SJCRH30 (cell line): ENCODE data around the gene GNAI2. TPM values are rescaled to one million over a fixed set of nuclear protein-coding genes. Genes with fewer than 3 reads are reported as not detected.

Source experiments
- DNase-seq, 2 experiments: peaks; one replicate each; pipeline ENCODE4 v3.0.0-alpha.2; 2015 to 2020
- H3K27ac ChIP-seq: fragments of 250-450 bp; sonication (Bioruptor Pico); 2 replicates; pipeline ENCODE4 v1.5.1; 2020; ENCODE audit warnings: mild to moderate bottlenecking, moderate library complexity
- H3K27me3 ChIP-seq: fragments of 250-450 bp; sonication (Bioruptor Pico); 2 replicates; pipeline ENCODE4 v1.5.1; 2020; ENCODE audit warnings: mild to moderate bottlenecking, moderate library complexity
- H3K36me3 ChIP-seq: fragments of 250-450 bp; sonication (Bioruptor Pico); 2 replicates; pipeline ENCODE4 v1.5.1; 2020; ENCODE audit warnings: mild to moderate bottlenecking, moderate library complexity
- H3K4me1 ChIP-seq: fragments of 250-450 bp; sonication (Bioruptor Pico); 2 replicates; pipeline ENCODE4 v1.5.1; 2020; ENCODE audit warnings: mild to moderate bottlenecking, moderate library complexity
- H3K4me3 ChIP-seq: fragments of 250-450 bp; sonication (Bioruptor Pico); 2 replicates; pipeline ENCODE4 v1.5.1; 2020; ENCODE audit warnings: mild to moderate bottlenecking, moderate library complexity
- H3K9me3 ChIP-seq: fragments of 250-450 bp; sonication (Bioruptor Pico); replicated peaks from 2 replicates; pipeline ENCODE4 v1.5.1; 2020; ENCODE audit warnings: mild to moderate bottlenecking, moderate library complexity
- total RNA-seq: library from RNA; depleted of rRNA; stranded (reverse); fragments of >200 nt; shearing (Covaris generic); gene quantifications from 2 replicates; pipeline ENCODE4 v1.2.3, GENCODE V29; 2014; rRNA removed

GNAI2 gene
- total RNA-seq = 63.8 and 64.7 TPM in 2 replicates

GRCh38 chr3:50235716-50236483, at the start of gene GNAI2:
Gene GNAI2, plus strand, starts transcription at chr3:50236204. Its CDS starts 132 bp downstream, at chr3:50236336.
- Histone ChIP-seq H3K36me3 (no peaks in the 10 kb centered on the region), H3K4me3 (peak within 1 kb of the TSS; percentile 63), H3K4me1 (peaks cover 4% of the 10 kb centered on the region; the same call in 1 of the 2 replicates), H3K9me3 (no peaks in the 10 kb centered on the region), H3K27ac (no peak within 1 kb of the TSS; the same call in 1 of the 2 replicates), H3K27me3 (no peaks in the 10 kb centered on the region)
- peak; percentile 98 for DNase-seq

DNA sequence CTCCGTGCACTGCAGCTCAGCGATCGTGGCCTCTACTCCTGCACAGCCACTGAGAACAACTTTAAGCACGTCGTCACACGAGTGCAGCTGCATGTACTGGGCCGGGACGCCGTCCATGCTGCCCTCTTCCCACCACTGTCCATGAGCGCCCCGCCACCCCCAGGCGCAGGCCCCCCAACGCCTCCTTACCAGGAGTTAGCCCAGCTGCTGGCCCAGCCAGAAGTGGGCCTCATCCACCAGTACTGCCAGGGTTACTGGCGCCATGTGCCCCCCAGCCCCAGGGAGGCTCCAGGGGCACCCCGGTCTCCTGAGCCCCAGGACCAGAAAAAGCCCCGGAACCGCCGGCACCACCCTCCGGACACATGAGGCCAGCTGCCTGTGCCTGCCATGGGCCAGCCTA, 48.3 kb upstream of the GNAI2 start:
- no peaks in the 10 kb centered on the region for H3K4me1 ChIP-seq
- H3K27me3 ChIP-seq = no peaks in the 10 kb centered on the region
- no peaks in the 10 kb centered on the region for H3K9me3 ChIP-seq
- H3K4me3 ChIP-seq = no peak overlapping the region
- H3K27ac ChIP-seq = no peak overlapping the region
- no peaks in the 10 kb centered on the region for H3K36me3 ChIP-seq
- no peak for DNase-seq

DNA sequence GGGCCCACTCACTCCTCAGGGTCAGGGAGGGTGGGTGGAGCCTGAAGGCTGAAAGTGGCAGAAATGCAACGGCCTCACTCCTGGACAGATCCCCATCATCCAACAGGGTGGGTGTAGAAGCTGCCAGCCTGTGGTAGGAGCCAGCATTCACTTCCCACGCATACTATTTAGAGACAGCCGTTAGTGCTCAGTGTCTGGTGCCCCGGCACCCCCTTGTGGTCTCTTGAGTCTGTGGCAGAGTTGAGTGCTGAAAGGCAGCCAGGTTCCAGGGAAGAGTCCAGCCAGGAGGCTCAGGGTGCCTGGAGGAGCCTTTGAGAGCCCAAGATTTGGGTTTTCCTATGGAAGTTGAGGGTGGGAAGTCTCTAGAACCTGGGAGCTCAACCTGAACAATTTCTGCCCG, 46.7 kb upstream of the GNAI2 start:
- Histone ChIP-seq H3K4me3 (no peak overlapping the region), H3K4me1 (no peaks in the 10 kb centered on the region), H3K27me3 (no peaks in the 10 kb centered on the region), H3K9me3 (no peaks in the 10 kb centered on the region), H3K27ac (no peak overlapping the region), H3K36me3 (no peaks in the 10 kb centered on the region)
- peak; percentile 73 to 85 for DNase-seq

DNA sequence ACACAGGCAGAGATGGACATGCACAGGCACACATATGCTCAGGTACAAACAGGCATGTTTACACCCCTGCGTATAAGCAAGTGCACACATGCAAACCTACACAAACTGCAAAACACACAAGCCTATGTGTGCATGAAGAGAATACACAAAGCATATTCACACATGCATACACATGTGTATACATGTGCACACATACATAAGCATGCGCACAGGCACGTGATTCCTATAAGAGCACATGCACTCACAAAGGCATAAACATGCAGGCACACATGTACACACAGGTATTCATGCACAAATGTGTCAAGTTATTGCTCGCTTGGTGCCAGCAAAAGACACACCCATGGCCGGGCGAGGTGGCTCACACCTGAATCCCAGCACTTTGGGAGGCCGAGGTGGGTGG, 46.0 kb upstream of the GNAI2 start:
- H3K4me1 ChIP-seq = peaks cover 4% of the 10 kb centered on the region; the same call in 1 of the 2 replicates
- no peaks in the 10 kb centered on the region for H3K36me3 ChIP-seq
- H3K27me3 ChIP-seq = no peaks in the 10 kb centered on the region
- no peaks in the 10 kb centered on the region for H3K9me3 ChIP-seq
- no peak overlapping the region for H3K27ac ChIP-seq
- DNase-seq = no peak
- no peak overlapping the region for H3K4me3 ChIP-seq

- no peak within 1 kb of the TSS for H3K4me3 ChIP-seq
- no peaks in the 10 kb centered on the region for H3K9me3 ChIP-seq
- no peak within 1 kb of the TSS for H3K27ac ChIP-seq
- no peaks in the 10 kb centered on the region for H3K27me3 ChIP-seq
- DNase-seq = no peak
- peaks cover 4% of the 10 kb centered on the region; the same call in 1 of the 2 replicates for H3K4me1 ChIP-seq
- H3K36me3 ChIP-seq = no peaks in the 10 kb centered on the region
Observed at GRCh38 chr3:50190936-50191660, 44.9 kb upstream of the GNAI2 start, which contains the start of gene GNAT1. Gene GNAT1, plus strand, starts transcription at chr3:50191610. Its CDS starts 116 bp downstream, at chr3:50191726.

DNA sequence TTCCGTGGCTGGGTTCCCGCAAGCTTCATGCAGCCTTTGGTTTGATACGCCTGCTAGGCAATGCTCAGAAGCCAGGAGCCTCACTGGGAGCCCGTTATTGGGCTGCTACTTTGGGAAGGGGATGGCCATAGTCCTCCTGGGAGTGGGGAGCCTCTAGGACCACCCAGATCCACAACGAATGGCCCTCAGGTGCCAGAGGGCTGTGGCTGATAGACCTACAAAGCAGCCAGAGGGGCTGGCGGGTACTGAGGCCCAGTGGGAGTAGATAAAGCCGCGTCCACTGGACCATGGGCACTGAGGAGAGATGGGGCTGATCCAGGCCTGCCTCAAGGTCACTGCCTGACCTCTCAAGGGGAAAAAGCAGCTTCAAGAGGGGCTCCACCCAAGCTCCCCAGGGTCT, 43.9 kb upstream of the GNAI2 start:
- Histone ChIP-seq H3K4me3 (no peak overlapping the region), H3K27ac (no peak overlapping the region), H3K27me3 (no peaks in the 10 kb centered on the region), H3K36me3 (no peaks in the 10 kb centered on the region), H3K4me1 (peaks cover 4% of the 10 kb centered on the region; the same call in 1 of the 2 replicates), H3K9me3 (no peaks in the 10 kb centered on the region)
- DNase-seq = no peak

DNA sequence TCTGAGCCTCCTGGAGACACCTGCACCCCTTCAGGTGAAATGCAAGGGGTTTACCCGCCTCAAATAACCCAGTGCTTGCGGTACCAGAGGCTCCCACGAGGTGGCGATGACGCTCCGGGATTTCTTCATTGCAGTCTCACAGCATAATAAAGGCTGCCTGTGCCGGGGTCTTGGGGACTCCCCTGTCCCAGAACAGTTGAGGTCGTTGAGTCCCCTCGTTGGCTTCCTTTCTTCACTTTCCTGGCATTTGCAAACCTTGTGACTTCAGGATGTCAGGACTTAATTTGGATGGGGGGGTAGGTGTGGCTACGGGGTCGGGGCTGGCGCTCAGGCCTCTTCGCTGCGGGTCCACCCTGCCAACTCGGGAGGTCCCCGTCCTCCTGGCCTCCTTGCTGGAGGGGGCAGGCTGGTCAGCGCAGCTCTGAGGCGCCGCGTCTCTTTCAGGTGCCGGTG, 43.3 kb upstream of the GNAI2 start:
- peak; percentile 58 to 78 for DNase-seq
- no peaks in the 10 kb centered on the region for H3K27me3 ChIP-seq

GRCh38 chr3:50193286-50193685, 42.7 kb upstream of the GNAI2 start:
- H3K4me3 ChIP-seq = no peak overlapping the region
- no peaks in the 10 kb centered on the region for H3K9me3 ChIP-seq
- DNase-seq = no peak
- peaks cover 4% of the 10 kb centered on the region; the same call in 1 of the 2 replicates for H3K4me1 ChIP-seq
- no peak overlapping the region for H3K27ac ChIP-seq
- no peaks in the 10 kb centered on the region for H3K36me3 ChIP-seq
- H3K27me3 ChIP-seq = no peaks in the 10 kb centered on the region

More for the DNA sequence above, 43.3 kb upstream of the GNAI2 start:
- no peak overlapping the region for H3K27ac ChIP-seq
- H3K4me3 ChIP-seq = no peak overlapping the region
- no peaks in the 10 kb centered on the region for H3K36me3 ChIP-seq
- no peaks in the 10 kb centered on the region for H3K9me3 ChIP-seq
- peaks cover 4% of the 10 kb centered on the region; the same call in 1 of the 2 replicates for H3K4me1 ChIP-seq

DNA sequence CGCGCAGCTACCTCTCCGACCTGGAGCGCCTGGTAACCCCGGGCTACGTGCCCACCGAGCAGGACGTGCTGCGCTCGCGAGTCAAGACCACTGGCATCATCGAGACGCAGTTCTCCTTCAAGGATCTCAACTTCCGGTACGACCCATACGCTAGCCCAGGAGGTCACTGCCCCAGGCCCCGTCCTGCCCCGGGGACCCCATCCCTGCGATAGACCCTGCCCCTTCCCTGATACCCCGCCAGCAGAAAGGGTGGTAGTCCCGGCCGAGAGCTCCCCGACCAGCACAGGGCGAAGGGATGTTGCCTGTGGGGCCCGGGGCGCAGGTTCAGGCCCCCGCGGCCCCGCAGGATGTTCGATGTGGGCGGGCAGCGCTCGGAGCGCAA, 42.3 kb upstream of the GNAI2 start:
- peaks cover 4% of the 10 kb centered on the region; the same call in 1 of the 2 replicates for H3K4me1 ChIP-seq
- H3K27me3 ChIP-seq = no peaks in the 10 kb centered on the region
- H3K27ac ChIP-seq = no peak overlapping the region
- DNase-seq = no peak
- H3K4me3 ChIP-seq = no peak overlapping the region
- no peaks in the 10 kb centered on the region for H3K36me3 ChIP-seq
- H3K9me3 ChIP-seq = no peaks in the 10 kb centered on the region

DNA sequence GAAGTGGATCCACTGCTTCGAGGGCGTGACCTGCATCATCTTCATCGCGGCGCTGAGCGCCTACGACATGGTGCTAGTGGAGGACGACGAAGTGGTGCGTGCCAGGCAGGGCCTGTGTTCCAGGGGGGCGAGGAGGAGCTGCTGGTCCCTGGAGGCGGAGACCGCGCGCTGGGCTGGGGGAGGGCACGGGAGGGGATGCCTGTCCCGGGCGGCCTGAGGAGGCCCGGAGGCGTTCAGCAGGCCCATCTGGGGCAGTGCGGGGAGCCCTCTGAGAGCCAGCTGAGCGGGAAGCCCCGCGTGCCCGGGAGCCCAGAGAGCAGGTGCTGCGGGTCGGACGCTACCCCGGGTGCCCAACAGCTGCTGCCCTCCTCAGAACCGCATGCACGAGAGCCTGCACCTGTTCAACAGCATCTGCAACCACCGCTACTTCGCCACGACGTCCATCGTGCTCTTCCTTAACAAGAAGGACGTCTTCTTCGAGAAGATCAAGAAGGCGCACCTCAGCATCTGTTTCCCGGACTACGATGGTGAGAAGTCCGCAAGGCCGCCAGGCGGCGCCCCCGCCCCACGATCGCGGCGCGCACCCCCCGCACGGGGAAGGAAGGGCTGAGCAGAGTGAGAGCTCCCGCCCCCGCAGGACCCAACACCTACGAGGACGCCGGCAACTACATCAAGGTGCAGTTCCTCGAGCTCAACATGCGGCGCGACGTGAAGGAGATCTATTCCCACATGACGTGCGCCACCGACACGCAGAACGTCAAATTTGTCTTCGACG, 41.7 kb upstream of the GNAI2 start:
- H3K9me3 ChIP-seq = no peaks in the 10 kb centered on the region
- no peaks in the 10 kb centered on the region for H3K36me3 ChIP-seq
- DNase-seq = peak; percentile 47 to 57
- H3K4me3 ChIP-seq = no peak overlapping the region
- peaks cover 4% of the 10 kb centered on the region; the same call in 1 of the 2 replicates for H3K4me1 ChIP-seq
- H3K27me3 ChIP-seq = no peaks in the 10 kb centered on the region
- no peak overlapping the region for H3K27ac ChIP-seq

DNA sequence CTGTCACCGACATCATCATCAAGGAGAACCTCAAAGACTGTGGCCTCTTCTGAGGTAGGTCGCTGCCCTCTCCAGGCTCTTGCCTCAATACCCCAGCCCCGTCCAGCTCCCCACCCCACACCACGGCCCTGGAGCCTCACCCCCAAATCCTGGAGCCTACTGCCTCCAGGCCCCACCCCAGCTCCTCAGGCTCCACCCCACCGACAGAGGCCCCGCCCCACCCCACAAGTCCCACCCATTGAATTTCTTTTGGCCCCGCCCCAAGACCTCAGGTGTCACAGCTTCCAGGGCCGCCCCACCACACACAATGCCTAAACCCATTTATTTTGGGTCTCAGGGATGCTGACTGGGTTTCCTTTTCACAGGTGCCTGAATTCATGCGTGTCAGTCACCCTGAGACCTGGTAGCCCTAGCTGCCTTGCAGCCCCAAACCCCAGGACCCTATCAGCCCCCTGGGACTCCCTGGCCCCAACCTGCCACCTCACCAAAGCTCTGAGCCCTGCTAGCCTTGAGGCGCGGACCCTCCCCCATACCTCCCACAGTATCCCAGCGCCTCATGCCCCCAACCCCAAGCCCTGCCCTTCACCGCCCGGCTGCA, 41.0 kb upstream of the GNAI2 start:
- no peak for DNase-seq
- no peaks in the 10 kb centered on the region for H3K9me3 ChIP-seq
- no peak overlapping the region for H3K27ac ChIP-seq
- H3K4me1 ChIP-seq = peaks cover 4% of the 10 kb centered on the region; the same call in 1 of the 2 replicates
- no peak overlapping the region for H3K4me3 ChIP-seq
- H3K27me3 ChIP-seq = no peaks in the 10 kb centered on the region
- no peaks in the 10 kb centered on the region for H3K36me3 ChIP-seq

- H3K27me3 ChIP-seq = no peaks in the 10 kb centered on the region
- peaks cover 4% of the 10 kb centered on the region; the same call in 1 of the 2 replicates for H3K4me1 ChIP-seq
- no peaks in the 10 kb centered on the region for H3K9me3 ChIP-seq
- no peak overlapping the region for H3K4me3 ChIP-seq
- no peak overlapping the region for H3K27ac ChIP-seq
- H3K36me3 ChIP-seq = no peaks in the 10 kb centered on the region
- DNase-seq = no peak
Observed at GRCh38 chr3:50195501-50196252, 40.3 kb upstream of the GNAI2 start.

DNA sequence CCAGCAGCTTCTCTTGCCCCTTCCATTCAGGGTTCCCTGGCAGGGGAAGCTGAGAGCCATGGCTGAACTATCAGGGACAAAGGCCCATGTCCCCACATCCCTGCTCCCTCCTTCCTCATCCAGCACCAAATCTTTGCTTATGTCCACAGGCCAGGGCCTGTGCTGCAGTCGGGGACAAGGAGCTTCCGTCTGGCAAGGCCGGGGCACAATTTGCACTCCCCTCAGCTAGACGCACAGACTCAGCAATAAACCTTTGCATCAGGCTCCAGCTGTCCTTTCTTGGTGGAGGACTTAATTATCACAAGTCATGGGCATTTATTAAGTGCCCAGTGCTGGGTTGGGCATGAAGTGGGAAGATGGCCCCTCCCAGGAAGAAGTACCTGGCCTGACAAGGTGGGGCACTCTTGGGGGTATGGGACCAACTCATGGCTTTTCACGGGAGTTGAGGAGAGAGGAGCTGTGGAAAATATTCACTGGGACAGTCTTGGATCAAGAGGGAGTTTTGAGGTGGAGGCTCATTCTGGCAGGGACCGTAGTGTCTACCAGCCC, 39.7 kb upstream of the GNAI2 start:
- Histone ChIP-seq H3K4me1 (peaks cover 4% of the 10 kb centered on the region; the same call in 1 of the 2 replicates), H3K36me3 (no peaks in the 10 kb centered on the region), H3K4me3 (no peak overlapping the region), H3K27me3 (no peaks in the 10 kb centered on the region), H3K27ac (no peak overlapping the region), H3K9me3 (no peaks in the 10 kb centered on the region)
- no peak for DNase-seq
